GM20000 (cell line): ENCODE measurements around the gene PRPF6.
"Not testable (repeated sequence)": the region's sequence is repeated elsewhere in the genome, so short reads cannot be mapped to it uniquely, and the experiment has no call there.

Experiments used
- DNase-seq: peaks from one replicate; pipeline ENCODE4 v3.0.0; 2012; ENCODE audit warnings: low spot score
- TF ChIP-seq, protein P1 (sequence below): IDR thresholded peaks from 2 replicates; pipeline ENCODE4 v1.5.1; 2012; ENCODE audit warnings: mild to moderate bottlenecking, control low read depth; ENCODE audit errors: extremely low read depth, missing control alignments

PRPF6 gene

DNA sequence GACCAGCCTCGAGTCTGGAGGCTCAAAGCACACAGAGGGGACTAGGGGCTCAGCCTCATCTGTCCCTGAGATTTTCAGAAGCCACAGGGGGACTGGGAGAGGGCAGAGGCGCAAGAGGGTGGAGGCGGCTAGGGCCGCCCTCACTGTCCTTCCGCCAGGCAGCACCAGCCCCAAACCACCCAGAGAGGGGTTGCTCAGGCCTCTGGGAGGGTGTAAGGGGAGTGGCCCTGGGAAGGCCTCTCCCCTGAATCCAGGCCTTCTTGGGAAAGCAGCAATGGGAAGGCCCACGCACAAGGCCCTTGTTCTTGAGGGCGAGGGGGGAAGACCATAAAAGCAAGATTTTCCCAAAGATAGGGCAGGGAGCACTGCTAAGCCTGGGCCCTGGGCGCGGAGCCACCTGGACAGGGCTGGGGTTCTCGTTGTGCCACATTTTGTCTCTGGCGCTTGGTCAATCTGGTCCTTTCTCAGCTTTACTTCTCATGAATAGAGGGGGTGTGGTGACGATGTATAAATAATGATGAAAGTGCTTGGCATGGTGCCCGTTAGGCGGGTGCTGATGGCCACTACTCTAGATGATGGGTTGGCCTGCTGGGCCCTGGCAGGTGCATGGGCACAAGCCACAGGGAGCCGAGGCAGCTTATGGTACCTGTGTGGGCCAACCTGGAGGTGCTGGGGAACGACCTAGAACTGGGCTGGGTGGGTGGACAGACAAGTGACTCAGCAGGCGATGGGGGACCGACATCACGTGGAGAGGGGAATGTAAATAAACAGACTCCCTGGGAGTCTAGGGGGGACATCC, 6.3 kb upstream of the PRPF6 start:
- no peak for DNase-seq
- TF ChIP-seq, protein P1, sequence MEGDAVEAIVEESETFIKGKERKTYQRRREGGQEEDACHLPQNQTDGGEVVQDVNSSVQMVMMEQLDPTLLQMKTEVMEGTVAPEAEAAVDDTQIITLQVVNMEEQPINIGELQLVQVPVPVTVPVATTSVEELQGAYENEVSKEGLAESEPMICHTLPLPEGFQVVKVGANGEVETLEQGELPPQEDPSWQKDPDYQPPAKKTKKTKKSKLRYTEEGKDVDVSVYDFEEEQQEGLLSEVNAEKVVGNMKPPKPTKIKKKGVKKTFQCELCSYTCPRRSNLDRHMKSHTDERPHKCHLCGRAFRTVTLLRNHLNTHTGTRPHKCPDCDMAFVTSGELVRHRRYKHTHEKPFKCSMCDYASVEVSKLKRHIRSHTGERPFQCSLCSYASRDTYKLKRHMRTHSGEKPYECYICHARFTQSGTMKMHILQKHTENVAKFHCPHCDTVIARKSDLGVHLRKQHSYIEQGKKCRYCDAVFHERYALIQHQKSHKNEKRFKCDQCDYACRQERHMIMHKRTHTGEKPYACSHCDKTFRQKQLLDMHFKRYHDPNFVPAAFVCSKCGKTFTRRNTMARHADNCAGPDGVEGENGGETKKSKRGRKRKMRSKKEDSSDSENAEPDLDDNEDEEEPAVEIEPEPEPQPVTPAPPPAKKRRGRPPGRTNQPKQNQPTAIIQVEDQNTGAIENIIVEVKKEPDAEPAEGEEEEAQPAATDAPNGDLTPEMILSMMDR: no peak

DNA sequence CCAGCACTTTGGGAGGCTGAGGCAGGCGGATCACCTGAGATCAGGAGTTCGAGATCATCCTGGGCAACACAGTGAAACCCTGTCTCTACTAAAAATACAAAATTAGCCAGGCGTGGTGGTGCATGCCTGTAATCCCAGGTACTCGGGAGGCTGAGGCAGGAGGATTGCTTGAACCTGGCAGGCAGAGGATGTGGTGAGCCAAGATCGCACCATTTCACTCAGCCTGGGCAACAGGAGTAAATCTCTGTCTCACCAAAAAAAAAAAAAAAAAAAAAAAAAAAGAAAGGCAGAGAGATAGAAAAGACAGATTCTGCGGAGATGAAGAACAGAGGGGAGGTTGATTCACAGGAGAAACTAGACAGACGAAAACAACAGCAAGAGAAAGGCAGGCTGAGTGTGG, 4.4 kb upstream of the PRPF6 start:
- not testable (repeated sequence) for DNase-seq

DNA sequence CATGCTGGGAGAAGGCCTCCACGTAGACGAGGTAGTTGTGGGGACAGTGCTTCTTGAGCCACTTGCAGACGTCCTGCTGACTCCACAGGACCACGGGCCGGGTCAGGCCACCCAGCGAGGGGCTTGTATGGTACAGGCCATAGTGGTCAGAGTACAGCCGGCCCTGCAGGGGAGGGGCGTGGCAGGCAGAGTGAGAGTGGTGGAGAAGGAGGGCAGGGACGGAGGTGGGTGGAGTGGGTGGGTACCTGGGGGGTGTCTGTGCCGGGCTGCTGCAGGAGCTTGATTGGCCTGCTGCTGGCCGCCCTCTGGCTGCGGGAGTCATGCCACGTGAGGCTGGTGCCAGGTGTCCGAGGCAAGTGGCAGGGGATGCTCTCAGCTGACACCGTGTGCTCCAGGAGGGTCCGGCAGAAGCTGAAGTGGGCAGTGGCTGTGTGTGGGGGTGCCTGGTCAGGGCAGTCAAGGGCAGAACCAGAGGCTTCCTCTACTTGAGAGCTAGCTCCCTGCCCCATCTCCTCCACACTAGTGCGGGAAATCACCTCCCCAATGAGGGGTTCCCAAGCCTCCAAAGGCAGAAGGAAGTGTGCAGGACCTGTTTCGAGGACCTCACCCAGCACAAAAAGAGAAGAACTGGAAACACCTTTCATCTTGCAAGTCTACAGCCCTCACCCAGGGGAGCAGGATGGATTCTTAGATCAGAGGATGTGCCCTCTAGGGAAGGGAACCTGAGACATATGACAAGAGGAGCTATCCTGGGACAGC, 3.8 kb upstream of the PRPF6 start:
- TF ChIP-seq, protein P1: no peak
- DNase-seq: no peak

DNA sequence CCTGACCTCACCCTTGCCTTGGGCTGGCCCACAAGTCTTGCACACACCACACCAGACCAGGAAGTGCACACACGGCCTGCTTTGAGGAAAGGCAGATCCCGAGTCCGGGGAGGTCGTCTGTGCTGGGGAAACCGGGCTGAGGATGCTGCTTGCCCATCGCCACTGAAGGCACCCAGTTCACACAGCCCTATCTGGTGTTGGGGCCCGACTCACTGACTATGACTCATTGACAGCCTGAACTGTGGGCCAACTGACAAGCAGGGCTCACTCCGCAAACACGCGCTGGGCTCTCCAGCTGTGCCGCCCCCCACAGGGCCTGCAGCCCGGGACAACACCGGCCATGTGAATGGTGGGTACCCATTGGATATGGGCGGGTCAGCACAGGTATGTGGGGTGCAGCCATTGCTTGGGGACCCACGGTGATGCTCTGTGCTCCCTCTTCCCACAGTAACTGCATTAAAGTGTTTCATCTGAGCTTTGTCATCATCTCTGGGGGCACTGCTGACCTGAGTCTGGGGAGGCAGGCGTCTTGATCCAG, 3.1 kb upstream of the PRPF6 start:
- TF ChIP-seq, protein P1: no peak
- no peak for DNase-seq

DNA sequence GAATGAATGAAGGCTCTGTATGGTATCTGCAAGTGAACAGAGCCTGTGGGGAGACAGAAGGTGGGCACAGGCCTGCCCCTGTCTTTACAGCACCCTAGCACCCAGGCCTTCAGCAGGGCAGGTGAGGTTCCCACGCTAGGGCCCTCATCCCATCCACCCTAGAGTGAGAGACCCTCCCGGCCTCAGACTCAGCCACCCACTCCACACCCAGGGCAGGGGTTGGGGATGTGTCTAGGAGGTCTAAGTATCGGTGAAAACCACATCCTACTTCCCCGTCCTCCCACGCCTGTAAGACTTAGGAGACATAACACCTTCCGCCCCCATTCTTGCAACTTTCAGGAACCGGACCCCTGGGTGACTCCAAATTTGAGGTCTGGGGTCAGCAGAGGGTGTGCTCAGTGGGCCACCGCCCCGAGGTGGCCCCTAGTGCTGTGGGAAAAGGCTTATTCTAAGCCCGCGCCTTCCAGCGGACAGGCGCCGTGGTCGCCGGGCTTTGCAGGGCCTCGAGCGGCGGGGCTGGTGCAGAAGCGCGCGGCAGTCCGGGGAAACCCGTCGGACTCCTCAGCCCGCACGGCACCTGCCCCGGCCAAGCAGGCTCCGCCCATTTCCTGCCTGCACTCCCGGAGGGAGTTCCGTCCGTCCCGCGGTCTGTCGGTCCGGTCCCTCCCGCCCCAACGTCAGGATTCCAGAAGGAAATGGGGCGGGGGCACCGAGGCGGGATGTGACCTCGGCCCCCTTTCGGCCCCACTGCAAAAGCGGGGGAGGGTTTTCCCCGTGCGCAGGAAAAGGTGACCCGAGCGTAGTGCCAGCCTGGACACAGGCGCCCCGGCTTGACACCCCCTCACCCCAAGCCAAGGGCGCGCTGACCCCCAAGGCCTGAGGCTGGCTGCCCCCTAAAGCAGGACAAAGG, 2.4 kb upstream of the PRPF6 start:
- TF ChIP-seq, protein P1: no peak
- DNase-seq: peak; percentile 86

DNA sequence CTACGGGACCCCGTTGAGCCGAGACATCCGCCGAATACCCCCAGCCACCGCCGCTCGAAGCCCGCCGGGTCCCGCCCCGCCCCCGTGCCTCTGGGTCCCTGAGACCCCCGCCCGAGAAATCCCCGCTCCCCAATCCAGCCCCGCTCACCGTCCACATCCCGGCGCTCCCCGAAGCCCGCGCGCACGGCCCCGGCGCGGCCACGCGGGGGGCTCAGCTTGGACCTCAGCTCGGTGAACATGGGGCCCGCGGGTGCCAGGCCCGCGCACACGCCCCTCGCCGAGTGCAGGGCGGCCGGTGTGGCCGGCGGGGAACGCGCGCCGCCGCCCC, 1.7 kb upstream of the PRPF6 start:
- TF ChIP-seq, protein P1: no peak
- no peak for DNase-seq

DNA sequence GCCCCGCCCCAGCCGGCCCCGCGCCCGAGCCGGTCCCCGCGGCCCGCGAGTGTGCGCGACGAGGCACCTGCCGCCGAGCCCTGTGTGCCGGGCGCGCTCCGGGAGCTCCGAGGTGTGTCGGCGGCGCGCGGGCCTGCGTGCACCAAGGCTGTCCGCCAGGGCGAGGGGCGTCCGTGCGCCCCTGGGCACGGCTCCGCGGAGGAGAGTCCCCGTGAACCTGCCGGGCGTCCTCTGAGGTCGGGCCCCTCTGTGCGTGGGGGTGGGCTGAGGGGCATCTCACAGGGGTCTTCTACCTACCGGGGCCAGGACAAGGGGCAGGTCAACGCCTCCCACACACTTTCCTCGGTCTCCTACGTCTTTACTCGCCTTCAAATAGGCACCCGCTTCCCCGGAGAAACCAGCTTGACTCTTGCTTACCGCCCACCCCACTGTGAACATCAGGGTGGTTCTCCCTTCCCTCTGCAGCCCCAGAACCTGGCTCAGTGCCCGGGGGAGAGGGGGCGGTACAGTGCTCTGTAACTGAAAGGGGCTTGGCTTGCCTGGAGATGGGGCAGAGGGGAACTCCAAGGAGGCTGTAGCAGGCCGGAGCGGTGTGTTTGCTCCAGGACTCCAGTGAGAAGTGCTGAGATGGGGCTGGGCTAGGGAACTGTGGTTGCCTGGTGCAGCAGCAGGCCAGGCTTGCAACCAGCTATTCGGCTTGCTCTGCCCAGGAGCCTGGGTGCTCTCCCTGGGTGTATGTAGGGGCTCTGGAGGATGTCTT, 1.2 kb upstream of the PRPF6 start, which contains the start of gene SAMD10:
Gene SAMD10, minus strand, starts transcription at position 86 of the 760 bp plus-strand sequence. CDS start 175 bp downstream, outside the sequence.
- TF ChIP-seq, protein P1: no peak
- peak; percentile 88 for DNase-seq
